K562 (cell line): ENCODE data around the gene SMIM36. TPM values are rescaled to one million over a fixed set of nuclear protein-coding genes. Genes with fewer than 3 reads are reported as not detected.

Experiments used
- ATAC-seq: fragments of 200-7000 bp; cut with Tn5 transposase; 3 replicates; pipeline ENCODE4 v1.9.1; 2020; ENCODE audit warnings: moderate library complexity
- BruUV-seq: library from RNA; stranded (reverse); fragments of 400-500 nt; replicated peaks from 2 replicates; lab custom pipeline; 2021; lab: Mats Ljungman, UMichigan
- CTCF ChIA-PET: fragments of 300-600 bp; formaldehyde crosslinking; extraction: SDS; loops from one replicate; lab custom pipeline; 2021; ENCODE audit warnings: low intra/inter-chr PET ratio; lab: Yijun Ruan, JAX
- POLR2A ChIA-PET: fragments of 300-600, 350-650 bp; sonication (Branson Sonifier 250); formaldehyde crosslinking; extraction: SDS; loops from one replicate; lab custom pipeline; 2021; ENCODE audit warnings: antibody characterized with exemption, inconsistent platforms; lab: Yijun Ruan, JAX
- DNase-seq, 4 experiments: peaks; one replicate each; pipeline versions ENCODE4 v3.0.0 to v3.0.0-alpha.2; 2011 to 2018; ENCODE audit warnings: low spot score in 3 of 4, mixed read lengths in 3 of 4; ENCODE audit errors: extremely low read depth in 1 of 4
- FAIRE-seq: peaks from 2 replicates; lab custom pipeline; 2011; peaks lifted over from hg19 to GRCh38; lab: Jason Lieb, UNC
- H2AFZ ChIP-seq: 2 replicates; pipeline ENCODE4 v1.6.0; 2011; ENCODE audit warnings: low read depth, low read length, control low read depth, inconsistent platforms
- H3K27ac ChIP-seq: fragments of 200-600 bp; 3 replicates; pipeline ENCODE4 v1.8.0; 2011; ENCODE audit warnings: low read depth, mild to moderate bottlenecking, control low read depth, inconsistent platforms, low read length, moderate library complexity, mixed read lengths; ENCODE audit errors: extremely low read depth
- H3K27me3 ChIP-seq, 2 experiments: fragments of 300-600 bp in 1 of 2; 2 replicates in 1 of 2; 3 replicates in 1 of 2; pipeline versions ENCODE4 v1.6.0 to v1.8.0; 2011; ENCODE audit warnings: inconsistent platforms in 2 of 2, low read length in 2 of 2, mild to moderate bottlenecking in 1 of 2, mixed read lengths in 1 of 2, moderate library complexity in 1 of 2; ENCODE audit not compliant: control insufficient read depth in 2 of 2, insufficient read depth in 2 of 2
- H3K36me3 ChIP-seq: fragments of 300-600 bp; 3 replicates; pipeline ENCODE4 v1.8.0; 2011; ENCODE audit warnings: mild to moderate bottlenecking, low read length, inconsistent platforms; ENCODE audit not compliant: control insufficient read depth, insufficient read depth
- H3K4me1 ChIP-seq, 2 experiments: fragments of 200-600 bp in 1 of 2; replicated peaks in 1 of 2; 2 replicates in 1 of 2; 3 replicates in 1 of 2; pipeline versions ENCODE4 v1.5.1 to v1.8.0; 2011; ENCODE audit warnings: inconsistent platforms in 2 of 2, low read length in 2 of 2, mild to moderate bottlenecking in 1 of 2, mixed read lengths in 1 of 2, moderate library complexity in 1 of 2; ENCODE audit not compliant: control insufficient read depth in 2 of 2, insufficient read depth in 2 of 2
- H3K4me2 ChIP-seq: 2 replicates; pipeline ENCODE4 v1.6.1; 2011; ENCODE audit warnings: low read length, control low read depth, inconsistent platforms, mixed read lengths; ENCODE audit not compliant: insufficient read depth
- H3K4me3 ChIP-seq: fragments of 200-600 bp; sonication (generic), shearing (Covaris generic); 2 replicates; pipeline ENCODE4 v1.5.1; 2016; ENCODE audit warnings: control low read depth, inconsistent platforms
- H3K79me2 ChIP-seq: fragments of 200-600 bp; 3 replicates; pipeline ENCODE4 v1.8.0; 2011; ENCODE audit warnings: low read length, inconsistent platforms; ENCODE audit not compliant: control insufficient read depth, insufficient read depth
- H3K9ac ChIP-seq, 2 experiments: 2 replicates each; pipeline versions ENCODE4 v1.6.0 to v1.6.1; 2011; ENCODE audit warnings: low read depth in 2 of 2, low read length in 2 of 2, control low read depth in 1 of 2, inconsistent platforms in 1 of 2, mild to moderate bottlenecking in 1 of 2, mixed read lengths in 1 of 2; ENCODE audit not compliant: insufficient read depth in 1 of 2
- H3K9me1 ChIP-seq: one replicate; pipeline ENCODE4 v1.6.0; 2011; ENCODE audit warnings: inconsistent platforms, mild to moderate bottlenecking, low read length, moderate library complexity; ENCODE audit not compliant: control insufficient read depth, insufficient read depth
- H3K9me3 ChIP-seq: replicated peaks from 2 replicates; pipeline ENCODE4 v1.5.1; 2011; ENCODE audit warnings: low read depth, low read length, inconsistent platforms; ENCODE audit not compliant: control insufficient read depth, insufficient read depth
- H4K20me1 ChIP-seq: replicated peaks from 2 replicates; pipeline ENCODE4 v1.6.1; 2011; ENCODE audit warnings: low read length, inconsistent platforms, mixed read lengths; ENCODE audit not compliant: control insufficient read depth, insufficient read depth
- CHD4 ChIP-seq: fragments of 200-600 bp; sonication (generic); IDR thresholded peaks from 3 replicates; pipeline ENCODE4 v1.6.1; 2012; ENCODE audit warnings: low read depth, mild to moderate bottlenecking, mixed read lengths, low read length, inconsistent platforms; ENCODE audit not compliant: insufficient read depth, insufficient replicate concordance, poor library complexity, severe bottlenecking
- FOXA3 ChIP-seq, 2 experiments: fragments of 450-650 bp in 1 of 2; sonication (generic) in 1 of 2; formaldehyde crosslinking; IDR thresholded peaks in 1 of 2; conservative IDR thresholded peaks in 1 of 2; 2 replicates each; pipeline versions ENCODE4 v1.4.0 to v1.8.0; 2020 to 2022; ENCODE audit warnings: mild to moderate bottlenecking in 2 of 2, missing genetic modification reagents in 1 of 2
- SPI1 ChIP-seq: IDR thresholded peaks from 2 replicates; pipeline ENCODE4 v1.6.1; 2011; ENCODE audit warnings: low read depth, low read length, control low read depth, borderline replicate concordance
- WGBS: fragments of 100-300 bp; shearing (Covaris generic); methylation state at CpG from one replicate; pipeline ENCODE4 v1.1.6; 2016; ENCODE audit warnings: low coverage, mixed read lengths; ENCODE audit not compliant: insufficient coverage; ENCODE audit errors: missing lambda C conversion rate; 5-methylcytosine and 5-hydroxymethylcytosine counted together
- in situ Hi-C: fragments of 300-500 bp; cut with MboI; formaldehyde crosslinking; loops from 4 replicates; pipeline ENCODE4 v1.15.0; 2018; ENCODE audit warnings: inconsistent platforms, mixed read lengths
- intact Hi-C: fragments of 100-400 bp; cut with micrococcal nuclease; formaldehyde crosslinking; loops from 2 replicates; pipeline ENCODE4 v1.14.2; 2022
- polyA plus RNA-seq, 8 experiments: library from polyadenylated mRNA; depleted of rRNA in 4 of 8; stranded (reverse) in 5 of 8; unstranded in 3 of 8; fragments of >200 nt; fragmentation: Nextera tagmentation in 2 of 8; fragmentation: Illumina TruSeq in 1 of 8; extraction: Ambion mirVana in 2 of 8; extraction: Trizol in 1 of 8; gene quantifications; 2 replicates each; pipeline versions ENCODE4 v1.2.1 to v1.2.3, GENCODE V29; 2011 to 2014; ENCODE audit warnings: inconsistent platforms in 1 of 8, missing spikeins in 1 of 8
- total RNA-seq, 7 experiments: library from RNA; depleted of rRNA in 6 of 7; stranded (reverse); fragments of >200 nt in 6 of 7; fragmentation: Illumina TruSeq in 2 of 7; extraction: Trizol in 2 of 7; gene quantifications; 2 replicates each; pipeline versions ENCODE4 v1.2.1 to v1.2.3, GENCODE V29; 2011 to 2021; ENCODE audit warnings: low replicate concordance in 1 of 7
- TF ChIP-seq, protein P1 (sequence below): fragments of 250-450 bp; sonication (Bioruptor Pico); IDR thresholded peaks from 2 replicates; pipeline ENCODE4 v1.8.0; 2022; ENCODE audit warnings: moderate library complexity, mild to moderate bottlenecking, inconsistent platforms
- TF ChIP-seq, protein P2 (sequence below): fragments of 200-400 bp; formaldehyde crosslinking; IDR thresholded peaks from 2 replicates; pipeline ENCODE4 v1.6.1; 2017; ENCODE audit warnings: mild to moderate bottlenecking, low read depth, low read length, moderate library complexity

Gene SMIM36
- total and polyA plus RNA-seq, 9 of the 15 experiments (the other 6 are each of a cell fraction or from before 2014, with no cell fraction given) = not detected

GRCh38 chr17:55420067-55420775, 91.0 kb downstream of the SMIM36 start:
- H4K20me1 ChIP-seq = no peaks in the 10 kb centered on the region
- 2% methylated on average over 6 of the region's 6 CpGs for WGBS
- FAIRE-seq (peak; percentile 67), ATAC-seq (no peak), DNase-seq (peak in 1 of 4 experiments; percentile 23)
- H2AFZ ChIP-seq = peak overlapping the region; percentile 90; the same call in 1 of the 2 replicates
- CTCF ChIA-PET = no interaction called here
- TF ChIP-seq, protein P1, sequence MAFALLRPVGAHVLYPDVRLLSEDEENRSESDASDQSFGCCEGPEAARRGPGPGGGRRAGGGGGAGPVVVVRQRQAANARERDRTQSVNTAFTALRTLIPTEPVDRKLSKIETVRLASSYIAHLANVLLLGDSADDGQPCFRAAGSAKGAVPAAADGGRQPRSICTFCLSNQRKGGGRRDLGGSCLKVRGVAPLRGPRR (CRISPR knock-in tag) = no peak
- TF ChIP-seq, protein P2, sequence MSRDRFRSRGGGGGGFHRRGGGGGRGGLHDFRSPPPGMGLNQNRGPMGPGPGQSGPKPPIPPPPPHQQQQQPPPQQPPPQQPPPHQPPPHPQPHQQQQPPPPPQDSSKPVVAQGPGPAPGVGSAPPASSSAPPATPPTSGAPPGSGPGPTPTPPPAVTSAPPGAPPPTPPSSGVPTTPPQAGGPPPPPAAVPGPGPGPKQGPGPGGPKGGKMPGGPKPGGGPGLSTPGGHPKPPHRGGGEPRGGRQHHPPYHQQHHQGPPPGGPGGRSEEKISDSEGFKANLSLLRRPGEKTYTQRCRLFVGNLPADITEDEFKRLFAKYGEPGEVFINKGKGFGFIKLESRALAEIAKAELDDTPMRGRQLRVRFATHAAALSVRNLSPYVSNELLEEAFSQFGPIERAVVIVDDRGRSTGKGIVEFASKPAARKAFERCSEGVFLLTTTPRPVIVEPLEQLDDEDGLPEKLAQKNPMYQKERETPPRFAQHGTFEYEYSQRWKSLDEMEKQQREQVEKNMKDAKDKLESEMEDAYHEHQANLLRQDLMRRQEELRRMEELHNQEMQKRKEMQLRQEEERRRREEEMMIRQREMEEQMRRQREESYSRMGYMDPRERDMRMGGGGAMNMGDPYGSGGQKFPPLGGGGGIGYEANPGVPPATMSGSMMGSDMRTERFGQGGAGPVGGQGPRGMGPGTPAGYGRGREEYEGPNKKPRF = no peak
- TF ChIP-seq FOXA3 (CRISPR knock-in tag; conservative IDR thresholded peaks at IDR 0.05 in 1 of 2, IDR thresholded peaks at IDR 0.05 in 1 of 2) (peak in 1 of 2 experiments; percentile 52; a peak in 1 of 4 replicates), CHD4 (peak; percentile 42), SPI1 (peak; percentile 78)
- intact Hi-C loops (loop anchor here (5.0 kb wide), 1 partner anchor 77 kb away; no protein-coding TSS in a partner anchor), in situ Hi-C loops (no loop called here)
- POLR2A ChIA-PET = interaction anchor here (0.6 to 0.9 kb wide), 2 partner anchors 13 to 14 kb away, joined by 3 read pairs; no protein-coding TSS in a partner anchor
- peaks cover 27% of the 10 kb centered on the region for H3K79me2 ChIP-seq
- no peaks in the 10 kb centered on the region for H3K9me3 ChIP-seq
- peak overlapping the region; percentile 90 for H3K4me2 ChIP-seq
- peak overlapping the region; percentile 71 for H3K4me3 ChIP-seq
- no peaks in the 10 kb centered on the region for H3K9me1 ChIP-seq
- H3K36me3 ChIP-seq = no peaks in the 10 kb centered on the region; the same call in 2 of the 3 replicates
- peak overlapping the region; percentile 64; the same call in 1 of the 3 replicates for H3K27ac ChIP-seq
- H3K9ac ChIP-seq = peak overlapping the region; percentile 78 to 96
- BruUV-seq = TSS peak; percentile 36
- H3K4me1 ChIP-seq = peaks cover 11% of the 10 kb centered on the region in 2 experiments
- H3K27me3 ChIP-seq = no peaks in the 10 kb centered on the region
